Duodenal mucosa (tissue), 2 donors: Measurements from ENCODE around the gene SELENOH.
"Not testable (repeated sequence)": the region's sequence is repeated elsewhere in the genome, so short reads cannot be mapped to it uniquely, and the experiment has no call there.

Experiments
- H3K27ac ChIP-seq: one replicate; pipeline ENCODE4 v1.7.0; 2013; ENCODE audit warnings: low read depth, low read length
- H3K27me3 ChIP-seq, 2 donors: one replicate each; pipeline ENCODE4 v1.7.0; 2013; ENCODE audit warnings: low read length in 2 of 2, control low read depth in 1 of 2; ENCODE audit not compliant: insufficient read depth in 2 of 2, control insufficient read depth in 1 of 2
- H3K36me3 ChIP-seq, 2 donors: one replicate each; pipeline ENCODE4 v1.7.0; 2013; ENCODE audit warnings: low read length in 2 of 2, control low read depth in 1 of 2; ENCODE audit not compliant: insufficient read depth in 2 of 2, control insufficient read depth in 1 of 2
- H3K4me1 ChIP-seq, 2 donors: one replicate each; pipeline ENCODE4 v1.7.0; 2013; ENCODE audit warnings: low read length in 2 of 2, control low read depth in 1 of 2; ENCODE audit not compliant: insufficient read depth in 2 of 2, control insufficient read depth in 1 of 2
- H3K4me3 ChIP-seq, 2 donors: one replicate each; pipeline ENCODE4 v1.7.0; 2013; ENCODE audit warnings: low read length in 2 of 2, low read depth in 1 of 2
- H3K9ac ChIP-seq, 2 donors: one replicate each; pipeline ENCODE4 v1.7.0; 2013; ENCODE audit warnings: low read length in 2 of 2, low read depth in 1 of 2
- H3K9me3 ChIP-seq, 2 donors: one replicate each; pipeline ENCODE4 v1.7.0; 2013; ENCODE audit warnings: low read length in 2 of 2, control low read depth in 1 of 2; ENCODE audit not compliant: control insufficient read depth in 1 of 2

Gene SELENOH

DNA sequence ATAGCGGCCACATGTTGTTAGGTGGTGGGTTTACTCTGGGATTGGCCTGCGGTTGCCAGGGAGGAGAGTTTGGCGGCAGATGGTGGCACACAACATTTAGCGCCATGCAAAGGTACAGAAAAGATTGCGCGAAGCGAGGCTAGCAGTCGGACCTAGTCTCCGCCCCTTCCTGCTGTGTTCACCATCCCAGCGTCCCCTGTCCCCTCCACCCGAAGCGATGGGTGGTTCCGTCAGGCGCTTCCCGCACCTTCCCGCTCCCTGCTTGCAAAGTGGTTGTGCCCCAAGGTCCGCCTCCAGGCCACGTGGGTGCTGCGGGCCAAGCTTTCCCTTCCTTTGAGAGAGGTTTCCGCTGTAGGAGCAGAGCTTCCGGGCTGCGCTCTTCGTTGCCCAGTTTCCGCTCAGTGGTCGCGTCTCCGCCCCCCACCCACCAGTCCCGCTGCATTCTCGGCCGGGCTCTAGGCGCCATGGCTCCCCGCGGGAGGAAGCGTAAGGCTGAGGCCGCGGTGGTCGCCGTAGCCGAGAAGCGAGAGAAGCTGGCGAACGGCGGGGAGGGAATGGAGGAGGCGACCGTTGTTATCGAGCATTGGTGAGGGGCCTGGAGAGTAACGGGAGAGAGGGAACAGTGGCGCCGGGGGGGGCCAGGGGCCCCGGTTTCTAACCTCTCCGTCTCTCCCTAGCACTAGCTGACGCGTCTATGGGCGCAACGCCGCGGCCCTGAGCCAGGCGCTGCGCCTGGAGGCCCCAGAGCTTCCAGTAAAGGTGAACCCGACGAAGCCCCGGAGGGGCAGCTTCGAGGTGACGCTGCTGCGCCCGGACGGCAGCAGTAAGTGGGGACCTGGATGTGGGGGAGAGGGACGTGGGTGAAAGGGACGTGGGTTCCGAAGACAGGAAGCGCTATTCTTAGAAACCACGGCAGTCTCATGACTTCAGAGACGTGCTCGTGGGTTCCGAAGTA is at the start of gene SELENOH:
TSS of gene SELENOH (plus strand) at position 360 of the 955 bp plus-strand sequence. CDS start at position 465, 105 bp downstream.
- Histone ChIP-seq H3K27ac (peak within 1 kb of the TSS; percentile 84), H3K36me3 (peaks cover 21 to 47% of the 10 kb centered on the region in 2 donors), H3K9me3 (no peaks in the 10 kb centered on the region), H3K4me3 (peak within 1 kb of the TSS; percentile 87 to 94), H3K4me1 (peaks cover 9% of the 10 kb centered on the region in 2 donors), H3K9ac (peak within 1 kb of the TSS; percentile 81 to 84), H3K27me3 (no peaks in the 10 kb centered on the region)

GRCh38 chr11:57698843-57699365 is 42.4 kb upstream of the SELENOH start:
- Histone ChIP-seq H3K9ac (no peak overlapping the region), H3K27me3 (no peaks in the 10 kb centered on the region), H3K4me1 (no peaks in the 10 kb centered on the region), H3K36me3 (peaks cover 54 to 81% of the 10 kb centered on the region in 2 donors), H3K9me3 (no peaks in the 10 kb centered on the region), H3K4me3 (no peak overlapping the region), H3K27ac (no peak overlapping the region)

DNA sequence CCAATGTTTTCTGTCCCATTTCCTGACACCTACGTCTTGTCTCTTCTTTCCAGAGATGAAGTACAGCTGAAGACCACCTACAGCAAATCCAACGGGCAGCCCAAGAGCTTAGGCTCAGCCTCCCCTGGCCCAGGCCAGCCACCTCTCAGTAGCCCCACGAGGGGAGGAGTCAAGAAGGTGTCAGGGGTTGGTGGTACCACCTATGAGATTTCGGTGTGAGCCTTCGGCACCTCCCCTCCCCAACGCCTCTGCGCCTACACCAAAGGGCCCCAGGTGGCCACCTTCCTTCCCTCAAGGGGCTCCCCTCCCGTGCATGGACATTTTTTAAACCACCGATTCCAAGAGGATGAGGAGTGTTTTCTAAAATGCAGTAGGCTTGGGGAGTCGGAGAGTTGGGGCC is 41.5 kb upstream of the SELENOH start:
- Histone ChIP-seq H3K27ac (no peak overlapping the region), H3K9me3 (no peaks in the 10 kb centered on the region), H3K4me3 (no peak overlapping the region), H3K27me3 (no peaks in the 10 kb centered on the region), H3K36me3 (peaks cover 49 to 81% of the 10 kb centered on the region in 2 donors), H3K9ac (no peak overlapping the region), H3K4me1 (no peaks in the 10 kb centered on the region)

DNA sequence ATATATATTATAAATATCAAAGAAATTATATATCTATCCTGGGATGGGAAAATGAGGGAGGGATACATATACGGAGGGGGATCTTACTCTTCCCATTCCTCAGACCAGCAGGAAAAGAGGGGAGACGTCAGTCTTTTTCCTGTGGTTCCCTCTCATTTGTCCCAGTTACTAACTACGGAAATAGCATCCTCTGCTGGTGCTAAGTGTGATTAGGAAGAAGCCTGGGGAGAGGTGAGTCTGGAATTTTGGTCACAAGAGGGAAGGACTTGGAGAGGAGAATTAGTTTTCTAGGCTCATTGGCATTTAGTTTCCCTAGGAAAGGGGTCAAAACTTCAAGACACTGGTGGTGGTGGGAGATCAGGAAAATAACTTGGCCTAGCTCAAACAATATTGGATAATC is 40.9 kb upstream of the SELENOH start:
- no peaks in the 10 kb centered on the region for H3K27me3 ChIP-seq
- no peaks in the 10 kb centered on the region for H3K4me1 ChIP-seq
- no peaks in the 10 kb centered on the region for H3K9me3 ChIP-seq
- peaks cover 45 to 78% of the 10 kb centered on the region in 2 donors for H3K36me3 ChIP-seq
- no peak overlapping the region for H3K9ac ChIP-seq
- H3K4me3 ChIP-seq = no peak overlapping the region
- no peak overlapping the region for H3K27ac ChIP-seq

- Histone ChIP-seq H3K36me3 (peaks cover 31 to 56% of the 10 kb centered on the region in 2 donors), H3K27ac (no peak overlapping the region)
Measured at GRCh38 chr11:57703341-57703740, 38.0 kb upstream of the SELENOH start.

DNA sequence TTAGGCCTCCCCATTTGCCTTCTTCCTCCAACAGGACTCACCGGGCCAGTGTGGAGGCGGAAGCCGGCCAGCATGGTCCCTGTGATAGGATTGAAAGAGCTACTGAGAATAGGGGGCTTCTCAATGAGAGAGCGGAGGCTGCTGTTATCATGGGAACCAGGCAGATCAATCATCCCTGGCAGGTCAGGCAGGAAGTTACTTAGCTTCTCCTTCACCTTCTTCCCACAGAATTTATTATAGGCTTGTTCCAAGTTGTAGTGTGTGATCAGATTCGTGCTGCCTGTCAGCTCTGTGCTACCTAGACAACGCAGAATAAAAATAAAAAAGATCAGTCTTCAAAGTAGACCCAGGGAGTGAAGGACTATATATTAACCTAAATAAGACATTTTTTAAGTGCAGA is 36.4 kb upstream of the SELENOH start:
- Histone ChIP-seq H3K4me3 (no peak overlapping the region), H3K9ac (no peak overlapping the region), H3K27ac (no peak overlapping the region), H3K9me3 (no peaks in the 10 kb centered on the region), H3K4me1 (peaks cover 0 to 1% of the 10 kb centered on the region in 2 donors), H3K27me3 (no peaks in the 10 kb centered on the region), H3K36me3 (peaks cover 16 to 40% of the 10 kb centered on the region in 2 donors)

More at GRCh38 chr11:57703341-57703740, 38.0 kb upstream of the SELENOH start:
- no peaks in the 10 kb centered on the region for H3K27me3 ChIP-seq
- no peak overlapping the region for H3K4me3 ChIP-seq
- no peak overlapping the region for H3K9ac ChIP-seq
- H3K4me1 ChIP-seq = no peaks in the 10 kb centered on the region
- no peaks in the 10 kb centered on the region for H3K9me3 ChIP-seq

DNA sequence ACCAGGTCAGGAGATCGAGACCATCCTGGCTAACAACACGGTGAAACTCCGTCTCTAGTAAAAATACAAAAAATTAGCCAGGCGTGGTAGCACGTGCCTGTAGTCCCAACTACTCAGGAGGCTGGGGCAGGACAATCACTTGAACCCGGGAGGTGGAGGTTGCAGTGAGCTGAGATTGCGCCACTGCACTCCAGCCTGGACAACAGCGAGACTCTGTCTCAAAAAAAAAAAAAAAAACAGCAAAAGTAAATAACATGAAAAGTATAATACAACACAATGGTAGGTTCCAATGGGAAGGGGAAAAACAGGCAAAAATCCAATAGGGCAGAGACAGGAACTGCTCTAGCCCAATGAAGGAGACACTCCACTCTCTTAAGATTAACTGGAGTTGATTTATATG is 35.9 kb upstream of the SELENOH start:
- not testable (repeated sequence) for H3K4me1 ChIP-seq, H3K27ac ChIP-seq, H3K9me3 ChIP-seq, H3K4me3 ChIP-seq, H3K27me3 ChIP-seq, H3K9ac ChIP-seq
- peaks cover 15 to 37% of the 10 kb centered on the region in 2 donors for H3K36me3 ChIP-seq

DNA sequence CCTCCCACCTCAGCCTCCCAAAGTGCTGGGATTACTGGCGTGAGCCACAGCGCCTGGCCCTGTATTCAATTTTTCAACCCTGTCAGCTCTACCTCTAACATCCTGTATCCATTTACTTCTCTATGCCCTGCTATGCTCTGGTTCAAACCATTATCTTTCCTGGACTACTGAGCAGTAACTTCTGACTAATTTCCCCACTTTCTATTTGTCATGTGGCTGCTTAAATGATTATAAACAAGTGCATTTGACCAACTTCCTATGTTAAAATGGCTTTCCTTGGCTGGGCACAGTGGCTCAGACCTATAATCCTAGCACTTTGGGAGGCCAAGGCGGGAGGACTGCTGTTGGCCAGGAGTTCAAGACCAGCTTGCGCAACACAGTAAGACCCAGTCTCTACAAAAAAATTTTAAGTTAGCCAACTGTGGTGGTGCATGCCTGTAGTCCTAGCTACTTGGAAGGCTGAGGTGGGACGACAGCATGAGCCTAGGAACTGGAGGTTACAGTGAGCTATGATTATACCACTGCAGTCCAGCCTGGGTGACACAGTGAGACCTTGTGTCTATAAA is 31.4 kb upstream of the SELENOH start:
- H3K27ac ChIP-seq = no peak overlapping the region
- H3K9ac ChIP-seq = no peak overlapping the region
- H3K9me3 ChIP-seq = no peaks in the 10 kb centered on the region
- no peak overlapping the region for H3K4me3 ChIP-seq
- H3K4me1 ChIP-seq = peaks cover 23 to 24% of the 10 kb centered on the region in 2 donors
- peaks cover 0 to 3% of the 10 kb centered on the region in 2 donors for H3K36me3 ChIP-seq
- H3K27me3 ChIP-seq = no peaks in the 10 kb centered on the region

DNA sequence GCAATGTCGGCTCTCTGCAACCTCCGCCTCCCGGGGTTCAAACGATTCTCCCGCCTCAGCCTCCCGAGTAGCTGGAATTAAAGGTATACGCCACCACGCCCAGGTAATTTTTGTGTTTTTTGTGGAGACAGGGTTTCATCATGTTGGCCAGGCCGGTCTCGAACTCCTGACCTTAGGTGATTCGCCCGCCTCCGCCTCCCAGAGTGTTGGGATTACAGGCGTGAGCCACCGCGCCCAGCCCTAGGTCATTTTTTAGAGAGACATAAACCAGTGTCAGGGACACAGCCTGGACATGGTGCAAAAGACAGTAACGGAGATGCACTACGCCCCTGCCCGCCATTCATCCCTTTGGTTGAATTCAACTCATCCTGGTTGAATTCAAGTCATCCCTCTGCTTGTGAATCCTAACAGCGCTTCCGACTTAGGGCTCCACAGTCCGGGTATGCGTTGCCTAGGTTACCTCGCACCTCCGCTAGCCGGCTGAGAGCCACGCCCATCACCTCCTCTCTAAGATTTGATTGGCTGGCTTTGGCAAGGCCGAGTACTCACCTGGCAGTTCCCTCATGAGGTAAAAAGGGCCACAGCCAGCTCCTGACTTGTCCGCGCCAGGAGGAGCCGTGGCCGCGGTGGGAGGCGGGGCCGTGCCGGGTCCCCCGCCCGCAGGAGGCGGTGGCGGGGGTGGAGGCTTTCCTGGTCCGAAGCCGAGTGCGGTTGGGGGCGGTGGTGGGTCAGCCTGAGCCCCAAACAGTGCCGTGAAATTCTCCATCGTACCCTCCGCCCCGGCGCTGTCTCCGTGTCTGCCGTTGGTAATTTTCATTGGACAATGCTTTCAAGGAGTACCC is 29.7 kb upstream of the SELENOH start, which contains the start of gene MED19:
TSS of gene MED19 (minus strand) at position 802 of the 842 bp plus-strand sequence. CDS start at position 766, 36 bp downstream.
- Histone ChIP-seq H3K27me3 (no peaks in the 10 kb centered on the region), H3K9me3 (no peaks in the 10 kb centered on the region), H3K27ac (peak within 1 kb of the TSS; percentile 92), H3K36me3 (no peaks in the 10 kb centered on the region), H3K4me1 (peaks cover 23 to 26% of the 10 kb centered on the region in 2 donors), H3K4me3 (peak within 1 kb of the TSS; percentile 96 to 98), H3K9ac (peak within 1 kb of the TSS; percentile 88 to 97)
